Neuronal stem cell (in vitro differentiated cells): ENCODE measurements around the gene PACS2.

Source experiments
- DNase-seq: peaks from one replicate; pipeline ENCODE4 v3.0.0-alpha.2; 2013; ENCODE audit warnings: low spot score
- H2AFZ ChIP-seq: one replicate; pipeline ENCODE4 v1.6.1; 2013; ENCODE audit warnings: mild to moderate bottlenecking, low read length, inconsistent platforms
- H2AK5ac ChIP-seq: 2 replicates; pipeline ENCODE4 v1.6.1; 2013; ENCODE audit warnings: low read depth, mild to moderate bottlenecking, inconsistent platforms, low read length, moderate library complexity, mixed read lengths
- H2BK120ac ChIP-seq: 2 replicates; pipeline ENCODE4 v1.6.1; 2013; ENCODE audit warnings: low read depth, mild to moderate bottlenecking, inconsistent platforms, low read length, moderate library complexity, mixed read lengths
- H2BK12ac ChIP-seq: one replicate; pipeline ENCODE4 v1.6.1; 2013; ENCODE audit warnings: low read length, inconsistent platforms
- H2BK15ac ChIP-seq: 2 replicates; pipeline ENCODE4 v1.6.1; 2013; ENCODE audit warnings: mild to moderate bottlenecking, low read length, inconsistent platforms, mixed read lengths
- H2BK5ac ChIP-seq: one replicate; pipeline ENCODE4 v1.6.1; 2013; ENCODE audit warnings: inconsistent platforms, mild to moderate bottlenecking, low read length, moderate library complexity
- H3K14ac ChIP-seq: one replicate; pipeline ENCODE4 v1.6.1; 2013; ENCODE audit warnings: low read length, inconsistent platforms
- H3K18ac ChIP-seq: 2 replicates; pipeline ENCODE4 v1.6.1; 2013; ENCODE audit warnings: low read length, inconsistent platforms
- H3K23ac ChIP-seq: 2 replicates; pipeline ENCODE4 v1.6.1; 2013; ENCODE audit warnings: low read depth, mild to moderate bottlenecking, mixed read lengths, low read length, inconsistent platforms; ENCODE audit not compliant: poor library complexity
- H3K27ac ChIP-seq: replicated peaks from 3 replicates; pipeline ENCODE4 v1.5.1; 2013; ENCODE audit warnings: low read length, inconsistent platforms
- H3K27me3 ChIP-seq, 3 experiments: 2 replicates each; pipeline ENCODE4 v1.6.1; 2013; ENCODE audit warnings: low read length in 3 of 3, mild to moderate bottlenecking in 2 of 3, inconsistent platforms in 1 of 3, low read depth in 1 of 3, mixed read lengths in 1 of 3, moderate library complexity in 1 of 3; ENCODE audit not compliant: control insufficient read depth in 3 of 3, insufficient read depth in 3 of 3
- H3K36me3 ChIP-seq, 2 donors: replicated peaks in 1 of 2; 2 replicates each; pipeline ENCODE4 v1.6.1; 2013; ENCODE audit warnings: low read length in 2 of 2; ENCODE audit not compliant: control insufficient read depth in 2 of 2, insufficient read depth in 2 of 2
- H3K4ac ChIP-seq: 2 replicates; pipeline ENCODE4 v1.6.1; 2013; ENCODE audit warnings: inconsistent platforms, mild to moderate bottlenecking, low read length, moderate library complexity
- H3K4me1 ChIP-seq, 2 donors: 1 replicate in 1 of 2; 2 replicates in 1 of 2; pipeline ENCODE4 v1.6.1; 2013; ENCODE audit warnings: low read length in 2 of 2, low read depth in 1 of 2; ENCODE audit not compliant: control insufficient read depth in 2 of 2, insufficient read depth in 1 of 2
- H3K4me2 ChIP-seq: one replicate; pipeline ENCODE4 v1.6.1; 2013; ENCODE audit warnings: mild to moderate bottlenecking, low read length, inconsistent platforms; ENCODE audit not compliant: insufficient read depth, poor library complexity, severe bottlenecking
- H3K4me3 ChIP-seq, 2 donors: 2 replicates each; pipeline ENCODE4 v1.5.1; 2013; ENCODE audit warnings: low read length in 2 of 2, mild to moderate bottlenecking in 2 of 2, inconsistent platforms in 1 of 2, moderate library complexity in 1 of 2
- H3K79me1 ChIP-seq: one replicate; pipeline ENCODE4 v1.6.1; 2013; ENCODE audit warnings: low read depth, mild to moderate bottlenecking, inconsistent platforms, low read length, moderate library complexity
- H3K9ac ChIP-seq: one replicate; pipeline ENCODE4 v1.6.1; 2013; ENCODE audit warnings: mild to moderate bottlenecking, low read depth, low read length, inconsistent platforms; ENCODE audit not compliant: poor library complexity
- H3K9me3 ChIP-seq, 2 donors: replicated peaks in 1 of 2; 2 replicates each; pipeline versions ENCODE3 to v1.6.1; 2013; ENCODE audit warnings: low read length in 2 of 2, mild to moderate bottlenecking in 2 of 2, inconsistent platforms in 1 of 2, low read depth in 1 of 2, mixed read lengths in 1 of 2, moderate library complexity in 1 of 2; ENCODE audit not compliant: control insufficient read depth in 2 of 2, insufficient read depth in 1 of 2
- H4K8ac ChIP-seq: one replicate; pipeline ENCODE4 v1.6.1; 2013; ENCODE audit warnings: low read depth, mild to moderate bottlenecking, inconsistent platforms, low read length, moderate library complexity
- H4K91ac ChIP-seq: one replicate; pipeline ENCODE4 v1.6.1; 2013; ENCODE audit warnings: low read length, low read depth, mild to moderate bottlenecking, inconsistent platforms; ENCODE audit not compliant: poor library complexity
- WGBS, 2 donors: extraction: QIAGEN DNeasy Blood & Tissue Kit; methylation state at CpG; one replicate each; pipeline ENCODE4 v1.1.7; 2013; ENCODE audit warnings: missing lambda C conversion rate in 2 of 2, mixed read lengths in 1 of 2; ENCODE audit not compliant: insufficient read length in 2 of 2, insufficient replicate concordance in 1 of 2; ENCODE audit errors: extremely low coverage in 2 of 2; 5-methylcytosine and 5-hydroxymethylcytosine counted together

PACS2 gene

DNA sequence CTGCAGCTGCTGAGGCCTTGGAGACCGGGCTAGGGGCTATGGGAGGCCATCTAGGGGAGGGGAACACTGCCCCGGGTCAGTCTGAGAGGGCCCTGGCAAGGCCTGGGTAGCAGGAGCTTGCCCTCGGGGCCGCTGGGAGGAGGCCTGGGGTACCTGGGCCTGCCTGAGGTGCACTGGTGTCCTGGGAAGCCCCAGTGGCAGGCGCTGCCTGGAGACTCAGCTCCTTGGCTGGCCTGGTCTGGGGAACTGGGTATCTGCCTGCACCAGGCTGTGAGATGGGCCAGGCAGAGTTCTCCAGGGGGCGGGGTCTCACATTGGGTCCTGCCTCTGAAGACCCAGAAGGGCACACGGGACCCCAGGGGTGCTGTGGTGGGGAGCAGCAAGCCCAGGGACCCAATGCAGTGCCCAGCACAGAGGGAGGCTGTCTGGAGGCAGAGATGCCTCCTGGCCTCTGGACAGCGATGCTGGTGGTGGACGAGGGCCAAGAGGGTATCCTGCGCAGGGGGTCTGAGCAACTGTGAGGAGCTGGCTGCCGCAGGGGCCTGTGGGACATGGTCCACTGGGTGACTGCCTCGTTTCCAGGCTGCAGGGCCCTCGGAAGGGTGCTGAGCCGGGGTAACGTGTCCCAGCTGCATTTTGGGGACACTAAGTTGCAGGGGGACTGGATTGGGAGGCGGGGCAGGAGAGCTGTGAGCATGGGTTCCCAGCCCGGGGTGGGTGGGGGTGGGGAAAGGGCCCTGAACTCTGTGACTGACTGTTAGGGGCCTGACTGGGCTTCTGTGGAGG is 97.6 kb downstream of the PACS2 start:
- DNase-seq = no peak
- peaks cover 8 to 15% of the 10 kb centered on the region in 2 donors for H3K4me1 ChIP-seq
- no peak overlapping the region for H3K4me2 ChIP-seq
- no peak overlapping the region for H3K27ac ChIP-seq
- WGBS, 2 donors = no CpG with 5 or more reads among the region's 17 CpGs
- H3K36me3 ChIP-seq = no peaks in the 10 kb centered on the region
- peak overlapping the region; percentile 93 for H3K23ac ChIP-seq
- H4K8ac ChIP-seq = no peak overlapping the region
- H2BK120ac ChIP-seq = peak overlapping the region; percentile 28
- peaks cover 7 to 12% of the 10 kb centered on the region in 2 donors for H3K9me3 ChIP-seq
- peak overlapping the region; percentile 38 for H3K4ac ChIP-seq
- H2AFZ ChIP-seq = no peak overlapping the region
- H2BK12ac ChIP-seq = peak overlapping the region; percentile 58
- H3K18ac ChIP-seq = peak overlapping the region; percentile 97
- no peak overlapping the region for H4K91ac ChIP-seq
- peak overlapping the region; percentile 94 for H2AK5ac ChIP-seq
- no peak overlapping the region for H3K4me3 ChIP-seq
- peaks cover 4 to 38% (median 21%) of the 10 kb centered on the region in 3 experiments for H3K27me3 ChIP-seq
- H3K9ac ChIP-seq = no peak overlapping the region
- H2BK5ac ChIP-seq = no peak overlapping the region
- no peaks in the 10 kb centered on the region for H3K79me1 ChIP-seq
- peak overlapping the region; percentile 31 for H3K14ac ChIP-seq
- peak overlapping the region; percentile 95 for H2BK15ac ChIP-seq

DNA sequence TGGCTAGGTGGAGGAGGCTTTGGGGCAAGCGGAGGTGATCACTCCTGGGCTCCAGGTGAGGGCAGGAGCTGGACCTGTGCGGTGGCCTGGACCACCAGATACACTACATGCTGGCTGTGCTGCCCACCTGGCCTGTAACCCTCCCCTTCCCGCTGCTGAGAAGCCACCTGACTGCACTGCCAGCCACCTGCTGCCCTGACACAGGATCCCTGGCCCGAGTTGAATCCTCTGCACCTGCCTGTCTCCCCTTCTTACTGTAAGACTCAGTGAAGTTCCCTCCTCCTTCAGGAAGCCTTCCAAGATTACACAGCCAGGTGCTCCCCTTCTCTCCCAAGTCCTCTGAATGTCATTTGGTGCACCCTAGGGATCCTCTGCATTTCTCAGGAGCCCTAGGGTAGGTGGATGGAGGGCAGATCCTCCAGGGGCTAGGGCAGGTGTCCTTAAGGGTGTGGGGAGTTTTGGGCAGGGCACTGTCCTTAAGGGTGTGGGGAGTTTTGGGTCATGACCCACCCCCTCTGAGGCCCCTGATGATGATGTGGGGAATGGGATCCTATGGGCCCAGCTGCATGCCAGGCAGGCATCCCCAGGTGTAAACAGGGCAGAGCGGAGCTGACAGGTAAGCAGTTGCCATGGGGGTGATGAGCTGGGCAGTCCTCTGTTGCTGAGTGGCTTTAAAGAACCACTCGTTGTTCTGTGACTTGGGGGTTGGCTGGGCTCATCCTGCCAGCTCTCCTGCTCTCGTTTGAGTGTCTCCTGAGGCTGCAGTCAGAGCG is 98.4 kb downstream of the PACS2 start:
- Histone ChIP-seq H3K23ac (peak overlapping the region; percentile 65), H3K4me1 (peaks cover 8 to 15% of the 10 kb centered on the region in 2 donors), H2BK5ac (peak overlapping the region; percentile 48), H3K14ac (no peak overlapping the region), H3K4ac (no peak overlapping the region), H3K27ac (no peak overlapping the region), H2BK15ac (peak overlapping the region; percentile 95), H4K8ac (peak overlapping the region; percentile 3), H3K4me3 (no peak overlapping the region), H3K36me3 (no peaks in the 10 kb centered on the region), H3K79me1 (no peaks in the 10 kb centered on the region), H2BK120ac (peak overlapping the region; percentile 28), H3K9me3 (peaks cover 7 to 12% of the 10 kb centered on the region in 2 donors), H2AFZ (no peak overlapping the region), H4K91ac (no peak overlapping the region), H3K4me2 (no peak overlapping the region), H3K9ac (no peak overlapping the region), H2BK12ac (no peak overlapping the region), H2AK5ac (peak overlapping the region; percentile 94), H3K27me3 (peaks cover 4 to 38% (median 21%) of the 10 kb centered on the region in 3 experiments), H3K18ac (no peak overlapping the region)
- no peak for DNase-seq
- no CpG with 5 or more reads among the region's 8 CpGs for WGBS, 2 donors

DNA sequence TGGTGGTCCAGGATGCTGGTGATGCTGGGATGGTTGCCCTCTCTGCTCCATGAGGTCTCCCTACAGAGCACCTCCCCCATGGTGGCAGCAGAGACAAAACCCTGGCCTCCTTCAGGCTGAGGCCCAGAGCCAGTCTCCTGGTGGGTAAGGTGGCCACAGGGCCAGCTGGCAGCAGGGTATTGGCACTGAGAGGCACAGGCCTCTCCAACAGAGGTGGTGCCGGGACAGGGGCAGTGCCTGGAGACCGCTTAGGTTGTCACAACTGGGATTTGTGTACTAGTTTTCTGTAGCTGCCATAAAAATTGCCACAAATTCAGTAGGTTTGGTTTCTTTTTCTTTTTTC is 99.0 kb downstream of the PACS2 start:
- Histone ChIP-seq H3K27me3 (peaks cover 4 to 38% (median 21%) of the 10 kb centered on the region in 3 experiments), H3K9me3 (peaks cover 7 to 12% of the 10 kb centered on the region in 2 donors), H3K79me1 (no peaks in the 10 kb centered on the region), H4K8ac (peak overlapping the region; percentile 3), H3K9ac (no peak overlapping the region), H3K4me2 (no peak overlapping the region), H3K36me3 (no peaks in the 10 kb centered on the region), H2BK5ac (peak overlapping the region; percentile 48), H2AK5ac (peak overlapping the region; percentile 66), H2BK15ac (peak overlapping the region; percentile 64), H3K4me1 (peaks cover 8 to 15% of the 10 kb centered on the region in 2 donors), H2BK12ac (no peak overlapping the region), H3K23ac (peak overlapping the region; percentile 65), H2BK120ac (no peak overlapping the region), H3K14ac (no peak overlapping the region), H2AFZ (no peak overlapping the region), H4K91ac (no peak overlapping the region), H3K4me3 (no peak overlapping the region), H3K27ac (no peak overlapping the region), H3K4ac (no peak overlapping the region), H3K18ac (no peak overlapping the region)
- DNase-seq = no peak
- WGBS, 2 donors = no CpG with 5 or more reads among the region's 2 CpGs
